Calu3 (cell line): Measurements from ENCODE around the gene TMA7. TPM values are rescaled to one million over a fixed set of nuclear protein-coding genes. Genes with fewer than 3 reads are reported as not detected.

Experiments
- BruUV-seq: library from RNA; stranded (reverse); fragments of 400-500 nt; replicated peaks from 2 replicates; lab custom pipeline; 2021; lab: Mats Ljungman, UMichigan
- CTCF ChIA-PET: fragments of 300-600 bp; sonication (Branson Sonifier 250); formaldehyde crosslinking; loops from one replicate; lab custom pipeline; 2022; ENCODE audit warnings: antibody characterized with exemption; lab: Charles Lee
- DNase-seq: peaks from one replicate; pipeline ENCODE4 v3.0.0; 2022
- H3K27ac Mint-ChIP-seq: one replicate; pipeline ENCODE4 v1.8.0; 2022; ENCODE audit warnings: mixed read lengths; ENCODE audit not compliant: unreplicated experiment
- H3K27me3 Mint-ChIP-seq: one replicate; pipeline ENCODE4 v1.8.0; 2022; ENCODE audit warnings: mixed read lengths; ENCODE audit not compliant: unreplicated experiment
- H3K36me3 Mint-ChIP-seq: one replicate; pipeline ENCODE4 v1.8.0; 2022; ENCODE audit warnings: mild to moderate bottlenecking, moderate library complexity, mixed read lengths; ENCODE audit not compliant: insufficient read depth, unreplicated experiment
- H3K4me1 Mint-ChIP-seq: one replicate; pipeline ENCODE4 v1.8.0; 2022; ENCODE audit warnings: mild to moderate bottlenecking, low read depth, mixed read lengths; ENCODE audit not compliant: unreplicated experiment
- H3K4me3 Mint-ChIP-seq: one replicate; pipeline ENCODE4 v1.8.0; 2022; ENCODE audit warnings: mild to moderate bottlenecking, low read depth, moderate library complexity, mixed read lengths; ENCODE audit not compliant: unreplicated experiment
- H3K9me3 Mint-ChIP-seq: one replicate; pipeline ENCODE4 v1.8.0; 2022; ENCODE audit warnings: low read depth, mixed read lengths; ENCODE audit not compliant: unreplicated experiment
- intact Hi-C: fragments of 100-400 bp; cut with micrococcal nuclease; formaldehyde crosslinking; loops from one replicate; pipeline ENCODE4 v1.10.0; 2022; ENCODE audit not compliant: unreplicated experiment
- total RNA-seq: library from RNA; stranded (reverse); gene quantifications from 2 replicates; pipeline ENCODE4 v1.2.3, GENCODE V29; 2022
- TF ChIP-seq, protein P1 (sequence below): fragments of 200-600 bp; IDR thresholded peaks from one replicate; pipeline ENCODE4 v1.8.0; 2022; ENCODE audit warnings: antibody characterized with exemption; ENCODE audit not compliant: unreplicated experiment

The TMA7 gene
- total RNA-seq, 1 experiment from 2014 or later: 171 TPM

DNA sequence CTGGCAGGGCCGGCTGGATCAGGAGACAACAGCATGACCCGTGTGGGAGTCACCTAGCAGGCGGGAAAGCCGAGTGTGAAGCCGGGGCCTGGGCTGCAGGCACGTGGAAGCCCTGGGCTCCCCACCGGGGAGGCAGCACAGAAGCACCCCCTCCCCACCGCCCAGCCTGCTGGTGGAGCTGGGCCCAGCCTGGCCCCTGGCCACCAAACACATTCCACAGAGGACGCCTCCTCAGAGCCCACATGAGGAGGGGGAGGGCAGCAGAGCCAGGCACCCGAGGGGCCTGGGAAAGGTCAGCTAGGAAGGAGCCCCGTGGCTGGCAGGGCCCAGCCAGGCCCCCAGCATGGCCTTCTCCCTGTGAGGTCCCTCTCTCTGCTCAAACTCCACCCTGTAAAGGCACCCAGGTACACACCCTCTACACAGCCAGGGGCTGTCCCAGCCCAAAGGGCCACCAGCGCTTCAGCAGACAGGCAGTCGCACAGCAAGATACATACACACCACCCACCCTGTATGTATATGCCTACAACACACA, 14.7 kb upstream of the TMA7 start:
- H3K4me3 Mint-ChIP-seq: peak overlapping the region; percentile 80
- TF ChIP-seq, protein P1, sequence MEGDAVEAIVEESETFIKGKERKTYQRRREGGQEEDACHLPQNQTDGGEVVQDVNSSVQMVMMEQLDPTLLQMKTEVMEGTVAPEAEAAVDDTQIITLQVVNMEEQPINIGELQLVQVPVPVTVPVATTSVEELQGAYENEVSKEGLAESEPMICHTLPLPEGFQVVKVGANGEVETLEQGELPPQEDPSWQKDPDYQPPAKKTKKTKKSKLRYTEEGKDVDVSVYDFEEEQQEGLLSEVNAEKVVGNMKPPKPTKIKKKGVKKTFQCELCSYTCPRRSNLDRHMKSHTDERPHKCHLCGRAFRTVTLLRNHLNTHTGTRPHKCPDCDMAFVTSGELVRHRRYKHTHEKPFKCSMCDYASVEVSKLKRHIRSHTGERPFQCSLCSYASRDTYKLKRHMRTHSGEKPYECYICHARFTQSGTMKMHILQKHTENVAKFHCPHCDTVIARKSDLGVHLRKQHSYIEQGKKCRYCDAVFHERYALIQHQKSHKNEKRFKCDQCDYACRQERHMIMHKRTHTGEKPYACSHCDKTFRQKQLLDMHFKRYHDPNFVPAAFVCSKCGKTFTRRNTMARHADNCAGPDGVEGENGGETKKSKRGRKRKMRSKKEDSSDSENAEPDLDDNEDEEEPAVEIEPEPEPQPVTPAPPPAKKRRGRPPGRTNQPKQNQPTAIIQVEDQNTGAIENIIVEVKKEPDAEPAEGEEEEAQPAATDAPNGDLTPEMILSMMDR: no peak
- H3K4me1 Mint-ChIP-seq: peaks cover 56% of the 10 kb centered on the region
- BruUV-seq: no TSS peak
- H3K27ac Mint-ChIP-seq: no peak overlapping the region
- no peaks in the 10 kb centered on the region for H3K27me3 Mint-ChIP-seq
- CTCF ChIA-PET: no interaction called here
- H3K9me3 Mint-ChIP-seq: no peaks in the 10 kb centered on the region
- intact Hi-C loops: no loop called here
- peaks cover 61% of the 10 kb centered on the region for H3K36me3 Mint-ChIP-seq
- DNase-seq: no peak

DNA sequence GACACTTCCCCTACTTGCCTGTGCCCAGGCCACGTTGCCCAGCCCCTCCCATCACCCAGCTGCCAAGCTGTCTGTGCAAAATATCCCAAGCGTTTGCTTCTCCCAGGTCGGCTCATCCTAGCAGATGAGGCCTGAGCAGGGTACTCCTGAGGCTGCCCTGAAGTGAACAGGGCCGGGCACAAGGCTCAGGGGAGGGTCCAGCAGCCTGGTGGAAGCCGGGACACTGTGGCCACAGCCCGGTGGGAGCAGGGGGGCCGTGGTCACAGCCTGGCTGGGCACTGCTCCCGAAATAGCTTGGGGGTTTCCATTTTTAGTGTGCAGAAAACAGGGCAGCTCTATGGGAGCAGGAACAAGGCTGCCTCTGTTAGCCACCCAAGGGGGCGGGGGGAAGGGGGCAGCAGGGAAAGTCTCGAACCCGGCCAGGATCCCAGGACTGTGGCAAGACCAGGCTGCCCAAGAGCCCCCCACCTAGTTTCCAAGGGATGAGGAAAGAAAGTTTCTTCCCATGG, 13.6 kb upstream of the TMA7 start:
- TF ChIP-seq, protein P1: no peak
- CTCF ChIA-PET: interaction anchor here (0.6 to 2.0 kb wide), 3 partner anchors 10 to 33 kb away, joined by 3 to 9 read pairs (median 3); no protein-coding TSS in a partner anchor
- peaks cover 67% of the 10 kb centered on the region for H3K4me1 Mint-ChIP-seq
- H3K9me3 Mint-ChIP-seq: no peaks in the 10 kb centered on the region
- H3K27me3 Mint-ChIP-seq: no peaks in the 10 kb centered on the region
- intact Hi-C loops: no loop called here
- H3K4me3 Mint-ChIP-seq: peak overlapping the region; percentile 80
- no peak for DNase-seq
- H3K36me3 Mint-ChIP-seq: peaks cover 58% of the 10 kb centered on the region
- peak overlapping the region; percentile 77 for H3K27ac Mint-ChIP-seq
- no TSS peak for BruUV-seq

DNA sequence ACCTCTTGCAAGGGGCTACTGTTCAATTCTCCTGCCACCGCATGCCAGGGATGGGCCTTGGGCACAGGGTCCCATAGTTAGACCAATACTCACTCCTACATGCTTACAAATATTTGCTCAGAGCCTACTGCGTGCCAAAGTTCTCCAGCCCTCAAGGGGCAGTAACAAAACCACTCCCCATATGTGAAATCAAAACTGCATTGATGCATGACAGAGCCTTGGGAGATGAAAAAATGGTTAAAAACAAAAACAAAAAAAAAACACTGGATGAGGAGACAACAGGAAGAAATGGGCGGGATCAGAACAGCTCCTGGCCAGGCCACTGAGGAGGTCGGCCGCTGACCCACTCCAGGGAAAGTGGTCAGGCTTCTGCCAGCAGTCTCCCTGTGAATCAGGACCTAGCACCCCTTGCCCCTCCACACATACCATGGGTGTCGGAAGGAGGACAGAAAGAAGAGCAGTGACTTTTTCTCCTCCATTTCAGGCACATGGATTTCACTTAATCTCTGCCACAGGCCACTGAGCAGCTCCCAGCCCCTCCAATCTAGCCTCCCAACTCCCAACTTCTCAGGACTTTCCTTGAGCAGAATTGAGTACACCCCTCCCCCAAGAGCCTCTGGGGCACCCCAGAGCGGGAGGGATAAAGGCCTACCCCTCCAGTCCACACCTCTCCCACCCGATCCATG, 13.0 kb upstream of the TMA7 start:
- H3K27ac Mint-ChIP-seq: peak overlapping the region; percentile 77
- TF ChIP-seq, protein P1: no peak
- intact Hi-C loops: no loop called here
- CTCF ChIA-PET: interaction anchor here (0.6 to 3.3 kb wide), 3 partner anchors 9 to 26 kb away, joined by 3 to 23 read pairs (median 9); no protein-coding TSS in a partner anchor
- peaks cover 72% of the 10 kb centered on the region for H3K4me1 Mint-ChIP-seq
- H3K4me3 Mint-ChIP-seq: peak overlapping the region; percentile 80
- no peaks in the 10 kb centered on the region for H3K27me3 Mint-ChIP-seq
- DNase-seq: no peak
- H3K36me3 Mint-ChIP-seq: peaks cover 52% of the 10 kb centered on the region
- no peaks in the 10 kb centered on the region for H3K9me3 Mint-ChIP-seq
- TSS peak; percentile 15 for BruUV-seq

DNA sequence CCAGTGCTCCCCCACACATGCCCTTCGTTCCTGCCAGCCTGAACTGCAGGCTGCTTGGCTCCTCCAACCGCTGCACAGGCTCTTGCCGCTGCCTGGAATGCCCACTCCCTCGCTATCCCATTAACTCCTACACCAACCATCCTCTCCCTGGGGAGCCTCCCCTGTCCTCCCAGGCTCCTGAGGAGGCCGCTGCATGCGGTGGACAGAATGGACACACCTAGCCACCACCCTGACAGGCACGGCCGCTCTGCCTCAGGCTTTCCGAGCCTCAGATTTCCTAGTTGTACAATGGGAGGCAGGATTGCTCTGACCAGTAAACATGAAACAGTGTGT, 12.5 kb upstream of the TMA7 start:
- Mint-ChIP-seq H3K4me3 (peak overlapping the region; percentile 80), H3K4me1 (peaks cover 72% of the 10 kb centered on the region), H3K9me3 (no peaks in the 10 kb centered on the region), H3K27ac (peak overlapping the region; percentile 77), H3K27me3 (no peaks in the 10 kb centered on the region), H3K36me3 (peaks cover 52% of the 10 kb centered on the region)
- TF ChIP-seq, protein P1: no peak
- CTCF ChIA-PET: interaction anchor here (2.0 to 3.3 kb wide), 2 partner anchors 8 to 26 kb away, joined by 9 to 23 read pairs; no protein-coding TSS in a partner anchor
- intact Hi-C loops: no loop called here
- BruUV-seq: no TSS peak
- no peak for DNase-seq
